H1 (cell line): ENCODE measurements around the gene ABCB11. TPM values are rescaled to one million over a fixed set of nuclear protein-coding genes. Genes with fewer than 3 reads are reported as not detected.

ENCODE experiments used
- CTCF ChIA-PET: fragments of 300-600 bp; sonication (Branson Sonifier 250); formaldehyde crosslinking; loops from one replicate; lab custom pipeline; 2021; ENCODE audit not compliant: partially characterized antibody; lab: Charles Lee
- POLR2A ChIA-PET: fragments of 300-600 bp; sonication (Branson Sonifier 250); formaldehyde crosslinking; loops from one replicate; lab custom pipeline; 2021; ENCODE audit warnings: inconsistent platforms; ENCODE audit not compliant: partially characterized antibody; lab: Charles Lee
- DNase-seq, 2 experiments: peaks; one replicate each; pipeline versions ENCODE4 v3.0.0 to v3.0.0-alpha.2; 2010 to 2022; ENCODE audit warnings: low spot score in 2 of 2, low read depth in 1 of 2, mixed read lengths in 1 of 2
- FAIRE-seq: peaks from 2 replicates; lab custom pipeline; 2011; peaks lifted over from hg19 to GRCh38; lab: Jason Lieb, UNC
- H2AFZ ChIP-seq: 2 replicates; pipeline ENCODE4 v1.8.1; 2012; ENCODE audit warnings: low read length, inconsistent platforms
- H2AK5ac ChIP-seq: 2 replicates; pipeline ENCODE4 v1.6.1; 2013; ENCODE audit warnings: low read depth, low read length
- H2BK120ac ChIP-seq: replicated peaks from 2 replicates; pipeline ENCODE3; 2013; ENCODE audit warnings: low read depth, low read length, inconsistent platforms
- H2BK12ac ChIP-seq: 2 replicates; pipeline ENCODE4 v1.6.1; 2013; ENCODE audit warnings: low read depth, low read length
- H2BK15ac ChIP-seq: 2 replicates; pipeline ENCODE4 v1.6.1; 2013; ENCODE audit warnings: low read length
- H2BK20ac ChIP-seq: 2 replicates; pipeline ENCODE4 v1.6.1; 2013; ENCODE audit warnings: low read length
- H2BK5ac ChIP-seq: 2 replicates; pipeline ENCODE4 v1.6.1; 2013; ENCODE audit warnings: low read depth, low read length
- H3K14ac ChIP-seq: 2 replicates; pipeline ENCODE4 v1.6.1; 2013; ENCODE audit warnings: inconsistent platforms; ENCODE audit not compliant: insufficient read length
- H3K18ac ChIP-seq: 2 replicates; pipeline ENCODE4 v1.6.1; 2013; ENCODE audit warnings: low read length; ENCODE audit errors: extremely low read depth
- H3K23ac ChIP-seq: 2 replicates; pipeline ENCODE4 v1.6.1; 2013; ENCODE audit warnings: inconsistent platforms; ENCODE audit not compliant: insufficient read length
- H3K23me2 ChIP-seq: 2 replicates; pipeline ENCODE4 v1.6.1; 2013; ENCODE audit warnings: low read depth, low read length
- H3K27ac ChIP-seq: 2 replicates; pipeline ENCODE4 v1.6.1; 2011; ENCODE audit warnings: low read depth, low read length, inconsistent platforms
- H3K27me3 ChIP-seq, 4 experiments: replicated peaks in 1 of 4; 1 replicate in 1 of 4; 2 replicates in 3 of 4; pipeline versions ENCODE4 v1.6.1 to v1.8.1; 2011 to 2013; ENCODE audit warnings: low read length in 3 of 4, mild to moderate bottlenecking in 3 of 4, inconsistent platforms in 2 of 4, mixed read lengths in 2 of 4, moderate library complexity in 1 of 4; ENCODE audit not compliant: control insufficient read depth in 3 of 4, insufficient read depth in 3 of 4; ENCODE audit errors: extremely low read depth in 1 of 4
- H3K36me3 ChIP-seq, 4 experiments: 2 replicates each; pipeline versions ENCODE4 v1.6.1 to v1.8.1; 2011 to 2013; ENCODE audit warnings: mild to moderate bottlenecking in 4 of 4, low read length in 3 of 4, moderate library complexity in 2 of 4, control low read depth in 1 of 4, inconsistent platforms in 1 of 4; ENCODE audit not compliant: insufficient read depth in 4 of 4, control insufficient read depth in 2 of 4
- H3K4ac ChIP-seq: replicated peaks from 2 replicates; pipeline ENCODE3; 2013; ENCODE audit warnings: low read length, low read depth, mixed read lengths, inconsistent platforms; ENCODE audit not compliant: insufficient read length
- H3K4me1 ChIP-seq, 4 experiments: replicated peaks in 1 of 4; 1 replicate in 1 of 4; 2 replicates in 3 of 4; pipeline versions ENCODE4 v1.6.1 to v1.8.1; 2011 to 2013; ENCODE audit warnings: low read length in 3 of 4, inconsistent platforms in 2 of 4, mixed read lengths in 1 of 4; ENCODE audit not compliant: insufficient read depth in 4 of 4, control insufficient read depth in 3 of 4
- H3K4me2 ChIP-seq, 2 experiments: 2 replicates each; pipeline versions ENCODE4 v1.6.1 to v1.8.1; 2011 to 2013; ENCODE audit warnings: low read depth in 2 of 2, low read length in 2 of 2, control low read depth in 1 of 2, inconsistent platforms in 1 of 2, mild to moderate bottlenecking in 1 of 2; ENCODE audit not compliant: insufficient read depth in 1 of 2
- H3K4me3 ChIP-seq, 4 experiments: fragments of 200-600, 300-600 bp in 1 of 4; sonication (generic), shearing (Covaris generic), sonication (Bioruptor Twin) in 1 of 4; 2 replicates each; pipeline versions ENCODE4 v1.5.1 to v1.8.1; 2011 to 2016; ENCODE audit warnings: low read length in 4 of 4, low read depth in 3 of 4, control low read depth in 2 of 4, inconsistent platforms in 2 of 4, mild to moderate bottlenecking in 2 of 4, mixed read lengths in 1 of 4, moderate library complexity in 1 of 4; ENCODE audit not compliant: insufficient read depth in 2 of 4; ENCODE audit errors: extremely low read depth in 1 of 4
- H3K56ac ChIP-seq: replicated peaks from 2 replicates; pipeline ENCODE3; 2013; ENCODE audit warnings: low read depth, mild to moderate bottlenecking, mixed read lengths, low read length, inconsistent platforms; ENCODE audit not compliant: insufficient read length
- H3K79me1 ChIP-seq: 2 replicates; pipeline ENCODE4 v1.6.1; 2013; ENCODE audit warnings: low read depth, low read length, control low read depth
- H3K79me2 ChIP-seq, 2 experiments: 2 replicates each; pipeline versions ENCODE4 v1.6.1 to v1.8.1; 2012 to 2013; ENCODE audit warnings: low read length in 2 of 2, mild to moderate bottlenecking in 2 of 2, inconsistent platforms in 1 of 2; ENCODE audit not compliant: insufficient read depth in 2 of 2, control insufficient read depth in 1 of 2
- H3K9ac ChIP-seq, 4 experiments: replicated peaks in 1 of 4; 1 replicate in 1 of 4; 2 replicates in 3 of 4; pipeline versions ENCODE4 v1.6.1 to v1.8.1; 2011 to 2013; ENCODE audit warnings: low read depth in 3 of 4, low read length in 3 of 4, control low read depth in 2 of 4, mild to moderate bottlenecking in 2 of 4, moderate library complexity in 2 of 4, inconsistent platforms in 1 of 4; ENCODE audit errors: extremely low read depth in 1 of 4
- H3K9me3 ChIP-seq, 2 experiments: 2 replicates each; pipeline versions ENCODE4 v1.6.1 to v1.8.1; 2012 to 2013; ENCODE audit warnings: mild to moderate bottlenecking in 2 of 2, moderate library complexity in 2 of 2, control low read depth in 1 of 2, inconsistent platforms in 1 of 2, low read depth in 1 of 2, low read length in 1 of 2, mixed read lengths in 1 of 2; ENCODE audit not compliant: insufficient read depth in 2 of 2
- H4K20me1 ChIP-seq, 2 experiments: replicated peaks in 1 of 2; 2 replicates each; pipeline versions ENCODE3 to v1.8.1; 2011 to 2013; ENCODE audit warnings: inconsistent platforms in 2 of 2, low read length in 2 of 2, mild to moderate bottlenecking in 1 of 2; ENCODE audit not compliant: insufficient read depth in 2 of 2, control insufficient read depth in 1 of 2
- H4K5ac ChIP-seq: 2 replicates; pipeline ENCODE4 v1.6.1; 2013; ENCODE audit warnings: low read length, low read depth, mixed read lengths, inconsistent platforms; ENCODE audit not compliant: insufficient read length
- H4K8ac ChIP-seq: 2 replicates; pipeline ENCODE4 v1.8.0; 2013; ENCODE audit warnings: mild to moderate bottlenecking, moderate library complexity, low read length, inconsistent platforms; ENCODE audit not compliant: insufficient read depth; ENCODE audit errors: extremely low read depth
- H4K91ac ChIP-seq: replicated peaks from 2 replicates; pipeline ENCODE3; 2013; ENCODE audit warnings: low read length, mixed read lengths, inconsistent platforms; ENCODE audit not compliant: insufficient read length
- SP4 ChIP-seq: IDR thresholded peaks from 2 replicates; pipeline ENCODE4 v1.6.1; 2012; ENCODE audit warnings: low read length, inconsistent platforms
- WGBS, 2 experiments: shearing (Covaris generic) in 1 of 2; methylation state at CpG; one replicate each; pipeline versions ENCODE4 v1.1.6 to v1.1.7; 2013 to 2015; ENCODE audit warnings: low lambda C conversion rate in 2 of 2, mixed read lengths in 2 of 2, inconsistent platforms in 1 of 2, low coverage in 1 of 2, missing lambda C conversion rate in 1 of 2; ENCODE audit not compliant: insufficient replicate concordance in 2 of 2, insufficient coverage in 1 of 2, insufficient read length in 1 of 2; ENCODE audit errors: extremely low coverage in 1 of 2, missing lambda C conversion rate in 1 of 2; 5-methylcytosine and 5-hydroxymethylcytosine counted together
- polyA plus RNA-seq, 7 experiments: library from polyadenylated mRNA; depleted of rRNA in 3 of 7; stranded (reverse) in 5 of 7; unstranded in 2 of 7; fragments of >200 nt in 5 of 7; fragments of 200-250 nt in 2 of 7; gene quantifications; 1 replicate in 5 of 7; 2 replicates in 1 of 7; 4 replicates in 1 of 7; pipeline versions ENCODE4 v1.2.1 to v1.2.3, GENCODE V29; 2011 to 2013; ENCODE audit warnings: missing spikeins in 2 of 7, mixed read lengths in 2 of 7
- total RNA-seq: library from RNA; stranded (reverse); fragmentation: NEBNext Ultra II Directional; extraction: Animal tissue kit (Norgen Biotek cat#: 25700); gene quantifications from 2 replicates; pipeline ENCODE4 v1.2.1, GENCODE V29; 2021

The ABCB11 gene
- total and polyA plus RNA-seq, 2 of the 8 experiments (the other 6 are each of a cell fraction or from before 2014, with no cell fraction given): not detected

GRCh38 chr2:169010633-169011460 is 20.3 kb downstream of the ABCB11 start:
- DNase-seq: no peak
- POLR2A ChIA-PET: no interaction called here
- no peak for FAIRE-seq

More at GRCh38 chr2:169010633-169011460, 20.3 kb downstream of the ABCB11 start:
- Histone ChIP-seq H2BK12ac (no peak overlapping the region), H2AK5ac (no peak overlapping the region), H4K20me1 (no peaks in the 10 kb centered on the region), H3K14ac (no peak overlapping the region), H3K4me1 (peaks cover 0 to 4% (median 1%) of the 10 kb centered on the region in 4 experiments; a peak in 1 of 7 replicates), H4K5ac (no peak overlapping the region), H2BK15ac (no peak overlapping the region), H3K79me2 (no peaks in the 10 kb centered on the region), H3K4me2 (no peak overlapping the region), H3K27me3 (0 out of 7 replicates have a peak, but pooled peaks cover 0 to 1% (median 0%) of the 10 kb centered on the region in 4 experiments), H3K27ac (no peak overlapping the region), H3K56ac (no peak overlapping the region), H3K9me3 (no peaks in the 10 kb centered on the region), H3K23me2 (no peaks in the 10 kb centered on the region; the same call in 1 of the 2 replicates), H4K8ac (no peak overlapping the region), H3K23ac (no peak overlapping the region), H3K18ac (no peak overlapping the region), H4K91ac (no peak overlapping the region), H3K4ac (no peak overlapping the region), H3K9ac (no peak overlapping the region), H2BK120ac (no peak overlapping the region), H3K79me1 (no peaks in the 10 kb centered on the region), H3K4me3 (no peak overlapping the region), H2AFZ (no peak overlapping the region), H2BK5ac (no peak overlapping the region), H2BK20ac (no peak overlapping the region), H3K36me3 (no peaks in the 10 kb centered on the region)
- no peak for TF ChIP-seq SP4
- CTCF ChIA-PET: no interaction called here
- 90% methylated on average over 8 of the region's 8 CpGs; no CpG with 5 or more reads in 1 of the 2 experiments for WGBS, 2 experiments
